ENCODE measurements around the gene IL6ST.
"Not testable (repeated sequence)": the region's sequence is repeated elsewhere in the genome, so short reads cannot be mapped to it uniquely, and the experiment has no call there.

IL6ST gene

GRCh38 chr5:55994495-55994997 is at the start of gene IL6ST:
IL6ST (minus strand) TSS chr5:55994963; CDS start chr5:55976278, 18,685 bp downstream.
- peaks cover 41% of the 10 kb centered on the region for H3K4me1 Mint-ChIP-seq
- no peaks in the 10 kb centered on the region for H3K9me3 Mint-ChIP-seq
- no peaks in the 10 kb centered on the region for H3K27me3 Mint-ChIP-seq (ENCODE audit: low read depth)
- H3K36me3 Mint-ChIP-seq (ENCODE audit: low read depth) = peaks cover 10% of the 10 kb centered on the region
- peak within 1 kb of the TSS; percentile 95 to 98 (median 96) for H3K4me3 Mint-ChIP-seq
- TF ChIP-seq, protein P1, sequence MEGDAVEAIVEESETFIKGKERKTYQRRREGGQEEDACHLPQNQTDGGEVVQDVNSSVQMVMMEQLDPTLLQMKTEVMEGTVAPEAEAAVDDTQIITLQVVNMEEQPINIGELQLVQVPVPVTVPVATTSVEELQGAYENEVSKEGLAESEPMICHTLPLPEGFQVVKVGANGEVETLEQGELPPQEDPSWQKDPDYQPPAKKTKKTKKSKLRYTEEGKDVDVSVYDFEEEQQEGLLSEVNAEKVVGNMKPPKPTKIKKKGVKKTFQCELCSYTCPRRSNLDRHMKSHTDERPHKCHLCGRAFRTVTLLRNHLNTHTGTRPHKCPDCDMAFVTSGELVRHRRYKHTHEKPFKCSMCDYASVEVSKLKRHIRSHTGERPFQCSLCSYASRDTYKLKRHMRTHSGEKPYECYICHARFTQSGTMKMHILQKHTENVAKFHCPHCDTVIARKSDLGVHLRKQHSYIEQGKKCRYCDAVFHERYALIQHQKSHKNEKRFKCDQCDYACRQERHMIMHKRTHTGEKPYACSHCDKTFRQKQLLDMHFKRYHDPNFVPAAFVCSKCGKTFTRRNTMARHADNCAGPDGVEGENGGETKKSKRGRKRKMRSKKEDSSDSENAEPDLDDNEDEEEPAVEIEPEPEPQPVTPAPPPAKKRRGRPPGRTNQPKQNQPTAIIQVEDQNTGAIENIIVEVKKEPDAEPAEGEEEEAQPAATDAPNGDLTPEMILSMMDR (IDR thresholded peaks at IDR 0.05; ENCODE audit: unreplicated experiment in 3 of 3) = no peak
- H3K27ac Mint-ChIP-seq = peak within 1 kb of the TSS; percentile 85 to 99 (median 97)

DNA sequence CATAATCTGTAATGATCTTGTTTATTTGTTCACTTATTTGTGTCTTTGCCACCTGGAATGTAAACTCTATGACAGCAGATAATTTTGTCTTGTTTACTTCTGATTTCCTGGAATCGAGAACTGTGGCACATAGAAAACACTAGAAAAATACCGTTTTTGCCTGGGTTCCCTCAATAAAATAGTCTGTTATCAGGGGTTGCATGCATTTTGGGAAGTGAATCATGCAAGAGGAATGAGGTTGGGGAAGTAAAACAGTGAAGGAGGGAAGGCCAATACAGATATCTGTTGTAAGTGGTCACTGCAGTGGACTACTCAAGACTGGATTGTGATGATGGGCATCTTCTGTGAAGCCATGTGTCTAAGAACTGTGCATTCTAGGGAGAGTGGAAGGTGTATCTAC is 45.2 kb upstream of the IL6ST start:
- H3K4me1 Mint-ChIP-seq = peaks cover 39% of the 10 kb centered on the region
- H3K27ac Mint-ChIP-seq = peak overlapping the region; percentile 8 to 62 (median 48)
- peaks cover 11% of the 10 kb centered on the region for H3K9me3 Mint-ChIP-seq
- H3K4me3 Mint-ChIP-seq = no peak overlapping the region
- peaks cover 7% of the 10 kb centered on the region for H3K36me3 Mint-ChIP-seq (ENCODE audit: low read depth)
- TF ChIP-seq, protein P1 (IDR thresholded peaks at IDR 0.05; ENCODE audit: unreplicated experiment in 3 of 3) = no peak
- H3K27me3 Mint-ChIP-seq (ENCODE audit: low read depth) = no peaks in the 10 kb centered on the region

DNA sequence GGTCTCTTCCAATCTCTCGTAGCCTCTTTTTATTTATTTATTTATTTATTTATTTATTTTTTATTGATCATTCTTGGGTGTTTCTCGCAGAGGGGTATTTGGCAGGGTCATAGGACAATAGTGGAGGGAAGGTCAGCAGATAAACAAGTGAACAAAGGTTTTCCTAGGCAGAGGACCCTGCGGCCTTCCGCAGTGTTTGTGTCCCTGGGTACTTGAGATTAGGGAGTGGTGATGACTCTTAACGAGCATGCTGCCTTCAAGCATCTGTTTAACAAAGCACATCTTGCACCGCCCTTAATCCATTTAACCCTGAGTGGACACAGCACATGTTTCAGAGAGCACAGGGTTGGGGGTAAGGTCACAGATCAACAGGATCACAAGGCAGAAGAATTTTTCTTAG is 43.4 kb upstream of the IL6ST start:
- Mint-ChIP-seq H3K27ac (peak overlapping the region; percentile 68 to 80 (median 70)), H3K4me1 (peaks cover 29% of the 10 kb centered on the region)
- H3K4me3 Mint-ChIP-seq; H3K36me3 Mint-ChIP-seq (ENCODE audit: low read depth); H3K9me3 Mint-ChIP-seq; H3K27me3 Mint-ChIP-seq (ENCODE audit: low read depth): not testable (repeated sequence)

GRCh38 chr5:56037531-56038010 is 42.8 kb upstream of the IL6ST start:
- TF ChIP-seq, protein P1 (IDR thresholded peaks at IDR 0.05; ENCODE audit: unreplicated experiment in 3 of 3) = no peak
- H3K27me3 Mint-ChIP-seq (ENCODE audit: low read depth) = no peaks in the 10 kb centered on the region
- peaks cover 28% of the 10 kb centered on the region for H3K4me1 Mint-ChIP-seq
- H3K36me3 Mint-ChIP-seq (ENCODE audit: low read depth) = peaks cover 4% of the 10 kb centered on the region
- H3K4me3 Mint-ChIP-seq = peak overlapping the region in 1 of 3 experiments; percentile 4
- peak overlapping the region; percentile 68 to 80 (median 70) for H3K27ac Mint-ChIP-seq
- H3K9me3 Mint-ChIP-seq = peaks cover 4% of the 10 kb centered on the region

- H3K9me3 Mint-ChIP-seq; H3K4me3 Mint-ChIP-seq; H3K27me3 Mint-ChIP-seq (ENCODE audit: low read depth); H3K27ac Mint-ChIP-seq; H3K36me3 Mint-ChIP-seq (ENCODE audit: low read depth): not testable (repeated sequence)
- H3K4me1 Mint-ChIP-seq = peaks cover 20% of the 10 kb centered on the region
Measured at GRCh38 chr5:56035394-56035793, 40.6 kb upstream of the IL6ST start.

DNA sequence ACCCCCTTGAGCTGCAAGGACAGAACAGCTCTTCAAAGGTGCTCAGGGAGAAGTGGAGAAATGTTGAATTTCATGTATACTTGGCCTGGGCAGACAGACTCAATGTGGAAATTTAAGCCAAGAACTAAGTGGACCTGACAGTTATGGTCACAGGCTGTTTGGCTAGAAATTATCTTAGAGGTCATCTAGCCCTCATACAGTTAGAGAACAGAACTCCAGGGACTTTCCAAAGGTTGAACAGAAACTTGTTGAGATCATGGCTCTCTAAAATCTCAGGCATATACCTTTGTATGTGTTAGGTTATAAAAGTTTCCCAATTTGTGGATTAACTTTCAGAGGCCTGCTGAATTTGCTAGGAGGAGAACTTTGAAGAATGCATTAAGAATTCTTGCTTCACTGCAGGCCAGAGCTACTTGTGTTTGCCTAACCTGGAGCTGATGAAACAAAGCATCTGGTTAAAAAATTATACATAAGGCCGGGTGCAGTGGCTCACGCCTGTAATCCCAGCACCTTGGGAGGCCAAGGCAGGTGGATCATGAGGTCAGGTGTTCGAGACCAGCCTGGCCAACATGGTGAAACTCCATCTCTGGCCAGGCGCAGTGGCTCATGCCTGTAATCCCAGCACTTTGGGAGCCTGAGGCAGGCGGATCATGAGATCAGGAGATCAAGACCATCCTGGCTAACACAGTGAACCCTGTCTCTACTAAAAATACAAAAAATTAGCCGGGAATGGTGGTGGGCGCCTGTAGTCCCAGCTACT is 35.3 kb upstream of the IL6ST start:
- H3K27me3 Mint-ChIP-seq (ENCODE audit: low read depth); H3K4me3 Mint-ChIP-seq; H3K4me1 Mint-ChIP-seq; H3K27ac Mint-ChIP-seq; H3K9me3 Mint-ChIP-seq; H3K36me3 Mint-ChIP-seq (ENCODE audit: low read depth): not testable (repeated sequence)

- Mint-ChIP-seq H3K9me3 (no peaks in the 10 kb centered on the region), H3K4me3 (no peak overlapping the region), H3K4me1 (no peaks in the 10 kb centered on the region), H3K27me3 (ENCODE audit: low read depth) (no peaks in the 10 kb centered on the region), H3K27ac (no peak overlapping the region), H3K36me3 (ENCODE audit: low read depth) (no peaks in the 10 kb centered on the region)
- TF ChIP-seq, protein P1 (IDR thresholded peaks at IDR 0.05; ENCODE audit: unreplicated experiment in 3 of 3) = no peak
Measured at GRCh38 chr5:56029457-56029856, 34.7 kb upstream of the IL6ST start.

Data from nephron (organoid).